ENCODE results near the gene HPS4. TPM values are rescaled to one million over a fixed set of nuclear protein-coding genes. Genes with fewer than 3 reads are reported as not detected.

Gene HPS4
- total RNA-seq, 1 experiment from 2014 or later, result 35.4 TPM

GRCh38 chr22:26522012-26522411, 38.4 kb upstream of the HPS4 start:
- Histone ChIP-seq H3K79me2 (ENCODE audit: insufficient read depth, low read length) (no peaks in the 10 kb centered on the region), H3K27ac (ENCODE audit: low read depth, low read length) (no peak overlapping the region), H3K4me3 (replicated peaks in 1 of 2; ENCODE audit: low read depth in 1 of 2, low read length in 2 of 2) (no peak overlapping the region), H3K4me2 (ENCODE audit: low read length) (no peak overlapping the region), H3K27me3 (ENCODE audit: insufficient read depth, low read length) (no peaks in the 10 kb centered on the region), H3K9ac (ENCODE audit: low read length) (no peak overlapping the region), H3K36me3 (ENCODE audit: control insufficient read depth in 1 of 2, insufficient read depth in 2 of 2, low read length in 2 of 2) (no peaks in the 10 kb centered on the region), H3K4me1 (ENCODE audit: control insufficient read depth in 1 of 2, insufficient read depth in 2 of 2, low read length in 2 of 2) (no peaks in the 10 kb centered on the region), H3K9me3 (ENCODE audit: control insufficient read depth in 1 of 2, insufficient read depth in 1 of 2, low read depth in 1 of 2, low read length in 2 of 2) (no peaks in the 10 kb centered on the region), H3K9me2 (ENCODE audit: insufficient read depth) (no peaks in the 10 kb centered on the region), H4K20me1 (ENCODE audit: insufficient read depth) (no peaks in the 10 kb centered on the region), H2AFZ (ENCODE audit: low read depth, low read length, poor library complexity, severe bottlenecking) (no peak overlapping the region)
- DNase-seq (ENCODE audit: low read depth, low spot score) (no peak), ATAC-seq (no peak)
- POLR2A ChIA-PET, result no interaction called here
- TF ChIP-seq ATF3 (IDR thresholded peaks at IDR 0.05) (no peak), EGR1 (IDR thresholded peaks at IDR 0.05; ENCODE audit: low read depth) (no peak), ELF1 (IDR thresholded peaks at IDR 0.05; ENCODE audit: borderline replicate concordance, low read depth) (no peak), SIN3A (IDR thresholded peaks at IDR 0.05; ENCODE audit: low read depth) (no peak), TCF7L2 (IDR thresholded peaks at IDR 0.05; ENCODE audit: borderline replicate concordance, extremely low read depth, insufficient read depth, insufficient read length) (no peak), YY1 (IDR thresholded peaks at IDR 0.05; ENCODE audit: extremely low read depth, insufficient replicate concordance, low read depth, low read length) (no peak), CEBPB (IDR thresholded peaks at IDR 0.05; ENCODE audit: low read depth) (no peak), POLR2A (IDR thresholded peaks at IDR 0.05; ENCODE audit: borderline replicate concordance, extremely low read depth, insufficient read depth, insufficient read length) (no peak), EZH2 (IDR thresholded peaks at IDR 0.05) (no peak), ZFX (IDR thresholded peaks at IDR 0.05) (no peak), CBX3 (IDR thresholded peaks at IDR 0.05; ENCODE audit: low read depth) (no peak), SRF (IDR thresholded peaks at IDR 0.05; ENCODE audit: low read depth) (no peak), POLR2AphosphoS5 (IDR thresholded peaks at IDR 0.05; ENCODE audit: low read depth, low read length) (no peak), MAX (IDR thresholded peaks at IDR 0.05) (no peak), RAD21 (IDR thresholded peaks at IDR 0.05; ENCODE audit: low read depth) (no peak), SP1 (IDR thresholded peaks at IDR 0.05; ENCODE audit: low read depth) (no peak), JUND (IDR thresholded peaks at IDR 0.05) (no peak)
- TF ChIP-seq, protein P1, sequence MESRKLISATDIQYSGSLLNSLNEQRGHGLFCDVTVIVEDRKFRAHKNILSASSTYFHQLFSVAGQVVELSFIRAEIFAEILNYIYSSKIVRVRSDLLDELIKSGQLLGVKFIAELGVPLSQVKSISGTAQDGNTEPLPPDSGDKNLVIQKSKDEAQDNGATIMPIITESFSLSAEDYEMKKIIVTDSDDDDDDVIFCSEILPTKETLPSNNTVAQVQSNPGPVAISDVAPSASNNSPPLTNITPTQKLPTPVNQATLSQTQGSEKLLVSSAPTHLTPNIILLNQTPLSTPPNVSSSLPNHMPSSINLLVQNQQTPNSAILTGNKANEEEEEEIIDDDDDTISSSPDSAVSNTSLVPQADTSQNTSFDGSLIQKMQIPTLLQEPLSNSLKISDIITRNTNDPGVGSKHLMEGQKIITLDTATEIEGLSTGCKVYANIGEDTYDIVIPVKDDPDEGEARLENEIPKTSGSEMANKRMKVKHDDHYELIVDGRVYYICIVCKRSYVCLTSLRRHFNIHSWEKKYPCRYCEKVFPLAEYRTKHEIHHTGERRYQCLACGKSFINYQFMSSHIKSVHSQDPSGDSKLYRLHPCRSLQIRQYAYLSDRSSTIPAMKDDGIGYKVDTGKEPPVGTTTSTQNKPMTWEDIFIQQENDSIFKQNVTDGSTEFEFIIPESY (IDR thresholded peaks at IDR 0.05; ENCODE audit: extremely low read depth, insufficient replicate concordance, low read length), result no peak
- TF ChIP-seq, protein P2, sequence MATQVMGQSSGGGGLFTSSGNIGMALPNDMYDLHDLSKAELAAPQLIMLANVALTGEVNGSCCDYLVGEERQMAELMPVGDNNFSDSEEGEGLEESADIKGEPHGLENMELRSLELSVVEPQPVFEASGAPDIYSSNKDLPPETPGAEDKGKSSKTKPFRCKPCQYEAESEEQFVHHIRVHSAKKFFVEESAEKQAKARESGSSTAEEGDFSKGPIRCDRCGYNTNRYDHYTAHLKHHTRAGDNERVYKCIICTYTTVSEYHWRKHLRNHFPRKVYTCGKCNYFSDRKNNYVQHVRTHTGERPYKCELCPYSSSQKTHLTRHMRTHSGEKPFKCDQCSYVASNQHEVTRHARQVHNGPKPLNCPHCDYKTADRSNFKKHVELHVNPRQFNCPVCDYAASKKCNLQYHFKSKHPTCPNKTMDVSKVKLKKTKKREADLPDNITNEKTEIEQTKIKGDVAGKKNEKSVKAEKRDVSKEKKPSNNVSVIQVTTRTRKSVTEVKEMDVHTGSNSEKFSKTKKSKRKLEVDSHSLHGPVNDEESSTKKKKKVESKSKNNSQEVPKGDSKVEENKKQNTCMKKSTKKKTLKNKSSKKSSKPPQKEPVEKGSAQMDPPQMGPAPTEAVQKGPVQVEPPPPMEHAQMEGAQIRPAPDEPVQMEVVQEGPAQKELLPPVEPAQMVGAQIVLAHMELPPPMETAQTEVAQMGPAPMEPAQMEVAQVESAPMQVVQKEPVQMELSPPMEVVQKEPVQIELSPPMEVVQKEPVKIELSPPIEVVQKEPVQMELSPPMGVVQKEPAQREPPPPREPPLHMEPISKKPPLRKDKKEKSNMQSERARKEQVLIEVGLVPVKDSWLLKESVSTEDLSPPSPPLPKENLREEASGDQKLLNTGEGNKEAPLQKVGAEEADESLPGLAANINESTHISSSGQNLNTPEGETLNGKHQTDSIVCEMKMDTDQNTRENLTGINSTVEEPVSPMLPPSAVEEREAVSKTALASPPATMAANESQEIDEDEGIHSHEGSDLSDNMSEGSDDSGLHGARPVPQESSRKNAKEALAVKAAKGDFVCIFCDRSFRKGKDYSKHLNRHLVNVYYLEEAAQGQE (IDR thresholded peaks at IDR 0.05; ENCODE audit: low read depth), result no peak
- TF ChIP-seq, protein P3, sequence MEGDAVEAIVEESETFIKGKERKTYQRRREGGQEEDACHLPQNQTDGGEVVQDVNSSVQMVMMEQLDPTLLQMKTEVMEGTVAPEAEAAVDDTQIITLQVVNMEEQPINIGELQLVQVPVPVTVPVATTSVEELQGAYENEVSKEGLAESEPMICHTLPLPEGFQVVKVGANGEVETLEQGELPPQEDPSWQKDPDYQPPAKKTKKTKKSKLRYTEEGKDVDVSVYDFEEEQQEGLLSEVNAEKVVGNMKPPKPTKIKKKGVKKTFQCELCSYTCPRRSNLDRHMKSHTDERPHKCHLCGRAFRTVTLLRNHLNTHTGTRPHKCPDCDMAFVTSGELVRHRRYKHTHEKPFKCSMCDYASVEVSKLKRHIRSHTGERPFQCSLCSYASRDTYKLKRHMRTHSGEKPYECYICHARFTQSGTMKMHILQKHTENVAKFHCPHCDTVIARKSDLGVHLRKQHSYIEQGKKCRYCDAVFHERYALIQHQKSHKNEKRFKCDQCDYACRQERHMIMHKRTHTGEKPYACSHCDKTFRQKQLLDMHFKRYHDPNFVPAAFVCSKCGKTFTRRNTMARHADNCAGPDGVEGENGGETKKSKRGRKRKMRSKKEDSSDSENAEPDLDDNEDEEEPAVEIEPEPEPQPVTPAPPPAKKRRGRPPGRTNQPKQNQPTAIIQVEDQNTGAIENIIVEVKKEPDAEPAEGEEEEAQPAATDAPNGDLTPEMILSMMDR (IDR thresholded peaks at IDR 0.05 in 2 of 3, conservative IDR thresholded peaks at IDR 0.05 in 1 of 3; ENCODE audit: borderline replicate concordance in 1 of 3, insufficient read depth in 1 of 3, low read depth in 2 of 3, low read length in 2 of 3), result no peak
- intact Hi-C loops (cut with micrococcal nuclease), result no loop called here
- BruUV-seq (replicated peaks), result no TSS peak
- RAD21 ChIA-PET (ENCODE audit: low non-redundant PET in 1 of 2, low total read pairs in 2 of 2, uncharacterized antibody in 2 of 2, unreplicated experiment in 2 of 2), result no interaction called here
- CTCF ChIA-PET, result no interaction called here
